Measurements from ENCODE around the gene PLEKHN1.
"Not testable (repeated sequence)": the region's sequence is repeated elsewhere in the genome, so short reads cannot be mapped to it uniquely, and the experiment has no call there.

PLEKHN1 gene

GRCh38 chr1:975365-975764 is 9.1 kb downstream of the PLEKHN1 start:
- TF ChIP-seq EZH2 (optimal IDR thresholded peaks at IDR 0.05; ENCODE audit: low read depth, low read length) (no peak), CTCF (IDR thresholded peaks at IDR 0.05; ENCODE audit: low read length) (no peak), EZH2phosphoT487 (IDR thresholded peaks at IDR 0.05; ENCODE audit: low read length) (no peak)
- Histone ChIP-seq H2AFZ (ENCODE audit: low read length) (no peak overlapping the region), H3K36me3 (replicated peaks; ENCODE audit: insufficient read depth, low read length) (no peaks in the 10 kb centered on the region), H3K4me2 (ENCODE audit: low read depth, low read length) (no peak overlapping the region), H3K27me3 (replicated peaks; ENCODE audit: insufficient read depth, low read length) (peaks cover 37% of the 10 kb centered on the region), H3K9me3 (replicated peaks; ENCODE audit: insufficient read depth, low read length) (no peaks in the 10 kb centered on the region), H3K79me2 (ENCODE audit: low read length) (no peaks in the 10 kb centered on the region), H3K27ac (ENCODE audit: low read length) (no peak overlapping the region), H3K4me3 (ENCODE audit: low read length) (no peak overlapping the region), H4K20me1 (ENCODE audit: insufficient read depth, low read length) (no peaks in the 10 kb centered on the region), H3F3A (ENCODE audit: insufficient read depth, low read length) (no peaks in the 10 kb centered on the region), H3K9me2 (replicated peaks; ENCODE audit: insufficient read depth, low read length) (no peaks in the 10 kb centered on the region), H3K9ac (ENCODE audit: low read length) (no peak overlapping the region), H3K4me1 (ENCODE audit: low read length) (no peaks in the 10 kb centered on the region)
- DNase-seq, result no peak

GRCh38 chr1:975896-976683 is 9.8 kb downstream of the PLEKHN1 start:
- no peak overlapping the region for H3K9ac ChIP-seq (ENCODE audit: low read length)
- no peak overlapping the region for H3K27ac ChIP-seq (ENCODE audit: low read length)
- no peak overlapping the region for H2AFZ ChIP-seq (ENCODE audit: low read length)

GRCh38 chr1:976791-977190 is 10.5 kb downstream of the PLEKHN1 start:
- H4K20me1 ChIP-seq (ENCODE audit: insufficient read depth, low read length); H2AFZ ChIP-seq (ENCODE audit: low read length); H3K9me3 ChIP-seq (replicated peaks; ENCODE audit: insufficient read depth, low read length); H3K4me3 ChIP-seq (ENCODE audit: low read length); H3F3A ChIP-seq (ENCODE audit: insufficient read depth, low read length); H3K27ac ChIP-seq (ENCODE audit: low read length); H3K9ac ChIP-seq (ENCODE audit: low read length); H3K4me1 ChIP-seq (ENCODE audit: low read length); H3K36me3 ChIP-seq (replicated peaks; ENCODE audit: insufficient read depth, low read length); H3K4me2 ChIP-seq (ENCODE audit: low read depth, low read length); H3K9me2 ChIP-seq (replicated peaks; ENCODE audit: insufficient read depth, low read length); H3K79me2 ChIP-seq (ENCODE audit: low read length); DNase-seq: not testable (repeated sequence)
- H3K27me3 ChIP-seq (replicated peaks; ENCODE audit: insufficient read depth, low read length), result peaks cover 52% of the 10 kb centered on the region

More at GRCh38 chr1:975896-976683, 9.8 kb downstream of the PLEKHN1 start:
- H3K4me1 ChIP-seq (ENCODE audit: low read length), result no peaks in the 10 kb centered on the region
- no peaks in the 10 kb centered on the region for H3F3A ChIP-seq (ENCODE audit: insufficient read depth, low read length)
- no peaks in the 10 kb centered on the region for H3K79me2 ChIP-seq (ENCODE audit: low read length)
- H3K4me2 ChIP-seq (ENCODE audit: low read depth, low read length), result peak overlapping the region; percentile 87; the same call in 1 of the 2 replicates
- H3K9me3 ChIP-seq (replicated peaks; ENCODE audit: insufficient read depth, low read length), result no peaks in the 10 kb centered on the region
- peak overlapping the region; percentile 22; the same call in 1 of the 2 replicates for H3K4me3 ChIP-seq (ENCODE audit: low read length)
- TF ChIP-seq EZH2 (optimal IDR thresholded peaks at IDR 0.05; ENCODE audit: low read depth, low read length), result no peak
- TF ChIP-seq CTCF (IDR thresholded peaks at IDR 0.05; ENCODE audit: low read length), result peak; percentile 63
- no peaks in the 10 kb centered on the region for H3K36me3 ChIP-seq (replicated peaks; ENCODE audit: insufficient read depth, low read length)
- H4K20me1 ChIP-seq (ENCODE audit: insufficient read depth, low read length), result no peaks in the 10 kb centered on the region
- DNase-seq, result peak; percentile 43
- H3K27me3 ChIP-seq (replicated peaks; ENCODE audit: insufficient read depth, low read length), result peaks cover 45% of the 10 kb centered on the region
- no peaks in the 10 kb centered on the region for H3K9me2 ChIP-seq (replicated peaks; ENCODE audit: insufficient read depth, low read length)
